GM18519 (cell line): ENCODE data around the gene RASGRP2.

ENCODE experiments used
- ATAC-seq: cut with Tn5 transposase; IDR thresholded peaks from one replicate; pipeline ENCODE4 v1.9.1; 2021; ENCODE audit warnings: mild to moderate bottlenecking, moderate library complexity; ENCODE audit not compliant: unreplicated experiment, low FRiP score

The RASGRP2 gene

GRCh38 chr11:64772303-64773018, 28.5 kb upstream of the RASGRP2 start:
- no peak for ATAC-seq

GRCh38 chr11:64771861-64772260, 27.9 kb upstream of the RASGRP2 start:
- ATAC-seq: no peak

- no peak for ATAC-seq
These were observed 26.2 kb upstream of the RASGRP2 start for GRCh38 chr11:64770120-64770519.

GRCh38 chr11:64769283-64769682, 25.3 kb upstream of the RASGRP2 start:
- ATAC-seq: no peak

- ATAC-seq: no peak
These were observed 24.4 kb upstream of the RASGRP2 start for GRCh38 chr11:64768300-64768694.

- ATAC-seq: no peak
These were observed 23.7 kb upstream of the RASGRP2 start for GRCh38 chr11:64767344-64768299.

GRCh38 chr11:64766881-64767280, 22.9 kb upstream of the RASGRP2 start:
- no peak for ATAC-seq

GRCh38 chr11:64765851-64766665, 22.1 kb upstream of the RASGRP2 start:
- ATAC-seq: no peak

- ATAC-seq: no peak
These were observed 21.4 kb upstream of the RASGRP2 start for GRCh38 chr11:64765291-64765850.

GRCh38 chr11:64764753-64765152, 20.8 kb upstream of the RASGRP2 start:
- no peak for ATAC-seq

GRCh38 chr11:64764040-64764611, 20.2 kb upstream of the RASGRP2 start:
- no peak for ATAC-seq

- no peak for ATAC-seq
These were observed 19.6 kb upstream of the RASGRP2 start for GRCh38 chr11:64763526-64764039.

GRCh38 chr11:64762674-64763525, 19.0 kb upstream of the RASGRP2 start:
- no peak for ATAC-seq

- no peak for ATAC-seq
These were observed 18.3 kb upstream of the RASGRP2 start for GRCh38 chr11:64762277-64762673.

GRCh38 chr11:64760759-64761420, 16.9 kb upstream of the RASGRP2 start:
- no peak for ATAC-seq

- ATAC-seq: no peak
These were observed 16.1 kb upstream of the RASGRP2 start, which contains the start of gene PYGM for GRCh38 chr11:64759722-64760719. Gene PYGM, minus strand, starts transcription at chr11:64759974. Its CDS starts 76 bp downstream, at chr11:64759898.

GRCh38 chr11:64759131-64759721, 15.3 kb upstream of the RASGRP2 start:
- ATAC-seq: no peak
